K562 (cell line): ENCODE results near the gene CCDC9. TPM values are rescaled to one million over a fixed set of nuclear protein-coding genes. Genes with fewer than 3 reads are reported as not detected.

ENCODE experiments used
- ATF7 ChIP-seq: fragments of 450-650 bp; IDR thresholded peaks from 2 replicates; pipeline ENCODE4 v1.7.1; 2014; ENCODE audit warnings: mild to moderate bottlenecking, moderate library complexity
- CBX3 ChIP-seq, 2 experiments: IDR thresholded peaks; 1 replicate in 1 of 2; 2 replicates in 1 of 2; pipeline ENCODE4 v1.6.1; 2012; ENCODE audit warnings: inconsistent platforms in 2 of 2, low read length in 2 of 2, borderline replicate concordance in 1 of 2, control low read depth in 1 of 2
- CREM ChIP-seq: IDR thresholded peaks from 2 replicates; pipeline ENCODE4 v1.6.1; 2014; ENCODE audit warnings: antibody characterized with exemption, low read depth
- CTCFL ChIP-seq: IDR thresholded peaks from 2 replicates; pipeline ENCODE4 v1.6.1; 2011; ENCODE audit warnings: borderline replicate concordance, low read depth, mild to moderate bottlenecking, moderate library complexity, low read length; ENCODE audit not compliant: insufficient read depth, poor library complexity, severe bottlenecking
- CXXC5 ChIP-seq: fragments of 250-450 bp; sonication (Bioruptor Pico); IDR thresholded peaks from 2 replicates; pipeline ENCODE4 v1.8.0; 2022; ENCODE audit warnings: inconsistent platforms, mild to moderate bottlenecking, moderate library complexity
- ELF1 ChIP-seq: fragments of 200-800 bp; sonication (Bioruptor generic); IDR thresholded peaks from 2 replicates; pipeline ENCODE4 v1.6.1; 2016; ENCODE audit warnings: missing genetic modification characterization, missing compliant biosample characterization
- KDM5B ChIP-seq: fragments of 200-600 bp; sonication (generic); IDR thresholded peaks from 2 replicates; pipeline ENCODE4 v1.6.1; 2012; ENCODE audit warnings: low read depth, mild to moderate bottlenecking, moderate library complexity, low read length, control low read depth, inconsistent platforms; ENCODE audit not compliant: insufficient replicate concordance
- MAZ ChIP-seq, 2 experiments: fragments of 450-650 bp in 1 of 2; sonication (generic) in 1 of 2; formaldehyde crosslinking; IDR thresholded peaks in 1 of 2; conservative IDR thresholded peaks in 1 of 2; 2 replicates each; pipeline versions ENCODE4 v1.4.0 to v1.5.0; 2020; ENCODE audit warnings: mild to moderate bottlenecking in 1 of 2, missing genetic modification reagents in 1 of 2
- MBD1 ChIP-seq: fragments of 250-450 bp; sonication (Bioruptor Pico); IDR thresholded peaks from 2 replicates; pipeline ENCODE4 v1.8.0; 2022; ENCODE audit warnings: inconsistent platforms
- MEIS2 ChIP-seq: fragments of 450-650 bp; IDR thresholded peaks from 2 replicates; pipeline ENCODE4 v1.6.1; 2014; ENCODE audit warnings: mild to moderate bottlenecking; ENCODE audit not compliant: partially characterized antibody
- MTA3 ChIP-seq: fragments of 450-650 bp; formaldehyde crosslinking; IDR thresholded peaks from 2 replicates; pipeline ENCODE4 v1.6.1; 2017; ENCODE audit warnings: mild to moderate bottlenecking, borderline replicate concordance
- MYC ChIP-seq, 2 experiments: fragments of 250-450 bp in 1 of 2; sonication (Bioruptor Pico) in 1 of 2; IDR thresholded peaks; 2 replicates each; pipeline versions ENCODE4 v1.5.1 to v1.6.1; 2012 to 2021; ENCODE audit warnings: low read depth in 2 of 2, borderline replicate concordance in 1 of 2, improper control_type of control experiment in 1 of 2, low read length in 1 of 2, mild to moderate bottlenecking in 1 of 2, moderate library complexity in 1 of 2
- SOX6 ChIP-seq: fragments of 450-650 bp; IDR thresholded peaks from 2 replicates; pipeline ENCODE4 v1.6.1; 2014; ENCODE audit warnings: mild to moderate bottlenecking
- TCF3 ChIP-seq: sonication (generic); formaldehyde crosslinking; IDR thresholded peaks from 2 replicates; pipeline ENCODE4 v1.4.0; 2020; ENCODE audit warnings: mild to moderate bottlenecking, missing genetic modification reagents
- TEAD1 ChIP-seq, 2 experiments: fragments of 450-650 bp in 1 of 2; sonication (generic) in 1 of 2; formaldehyde crosslinking; IDR thresholded peaks; 2 replicates each; pipeline versions ENCODE4 v1.4.0 to v1.8.0; 2020 to 2022; ENCODE audit warnings: mild to moderate bottlenecking in 2 of 2, missing genetic modification reagents in 1 of 2
- VEZF1 ChIP-seq: fragments of 200-800 bp; sonication (Bioruptor generic); IDR thresholded peaks from 2 replicates; pipeline ENCODE4 v1.6.1; 2017; ENCODE audit warnings: missing genetic modification characterization, missing compliant biosample characterization
- ZNF175 ChIP-seq: fragments of 200-800 bp; sonication (Bioruptor generic); IDR thresholded peaks from 2 replicates; pipeline ENCODE4 v1.6.1; 2016; ENCODE audit warnings: low read depth, mild to moderate bottlenecking, missing genetic modification characterization, missing compliant biosample characterization
- ZNF280B ChIP-seq: fragments of 250-450 bp; sonication (Bioruptor Pico); IDR thresholded peaks from 2 replicates; pipeline ENCODE4 v1.5.1; 2021; ENCODE audit warnings: mild to moderate bottlenecking
- ZNF445 ChIP-seq: fragments of 250-450 bp; sonication (Bioruptor Pico); IDR thresholded peaks from 2 replicates; pipeline ENCODE4 v1.4.0; 2020; ENCODE audit warnings: low read depth, mild to moderate bottlenecking, moderate library complexity
- ZNF644 ChIP-seq: fragments of 200-800 bp; sonication (Bioruptor generic); IDR thresholded peaks from 2 replicates; pipeline ENCODE4 v1.6.1; 2016; ENCODE audit warnings: low read depth, missing genetic modification characterization, missing compliant biosample characterization
- polyA plus RNA-seq, 8 experiments: library from polyadenylated mRNA; depleted of rRNA in 4 of 8; stranded (reverse) in 5 of 8; unstranded in 3 of 8; fragments of >200 nt; fragmentation: Nextera tagmentation in 2 of 8; fragmentation: Illumina TruSeq in 1 of 8; extraction: Ambion mirVana in 2 of 8; extraction: Trizol in 1 of 8; gene quantifications; 2 replicates each; pipeline versions ENCODE4 v1.2.1 to v1.2.3, GENCODE V29; 2011 to 2014; ENCODE audit warnings: inconsistent platforms in 1 of 8, missing spikeins in 1 of 8
- total RNA-seq, 7 experiments: library from RNA; depleted of rRNA in 6 of 7; stranded (reverse); fragments of >200 nt in 6 of 7; fragmentation: Illumina TruSeq in 2 of 7; extraction: Trizol in 2 of 7; gene quantifications; 2 replicates each; pipeline versions ENCODE4 v1.2.1 to v1.2.3, GENCODE V29; 2011 to 2021; ENCODE audit warnings: low replicate concordance in 1 of 7

The CCDC9 gene
- total and polyA plus RNA-seq, 9 of the 15 experiments (the other 6 are each of a cell fraction or from before 2014, with no cell fraction given): 0.23 to 38.6 (median 8.4) TPM

- 0 out of 3 replicates have a peak, but pooled peaks of 1 of the 2 experiments have one; percentile 45 for TF ChIP-seq CBX3 (IDR thresholded peaks at IDR 0.05; ENCODE audit: borderline replicate concordance in 1 of 2, low read length in 2 of 2)
- TF ChIP-seq CTCFL: peak; percentile 39
- TF ChIP-seq MTA3: peak; percentile 42; the same call in 1 of the 2 replicates
- 0 out of 2 replicates have a peak, but pooled peaks have one; percentile 30 for TF ChIP-seq MBD1 (CRISPR knock-in tag)
- TF ChIP-seq MEIS2: peak; percentile 23
- TF ChIP-seq ZNF644 (tag): no peak
- no peak for TF ChIP-seq ZNF280B (CRISPR knock-in tag)
- TF ChIP-seq CXXC5 (CRISPR knock-in tag): peak; percentile 69
- TF ChIP-seq ELF1 (tag): 0 out of 2 replicates have a peak, but pooled peaks have one; percentile 46
- TF ChIP-seq SOX6: peak; percentile 35; the same call in 1 of the 2 replicates
- peak in 1 of 2 experiments; percentile 76; a peak in 2 of 4 replicates for TF ChIP-seq TEAD1 (CRISPR knock-in tag; IDR thresholded peaks at IDR 0.05)
- TF ChIP-seq ZNF445: no peak
- TF ChIP-seq VEZF1 (CRISPR knock-in tag): peak; percentile 13; the same call in 1 of the 2 replicates
- no peak for TF ChIP-seq KDM5B
- TF ChIP-seq ZNF175: peak; percentile 54; the same call in 1 of the 2 replicates
- peak; percentile 92 for TF ChIP-seq MYC (IDR thresholded peaks at IDR 0.05; ENCODE audit: low read depth, low read length)
- TF ChIP-seq MYC (CRISPR knock-in tag; IDR thresholded peaks at IDR 0.05; ENCODE audit: borderline replicate concordance, low read depth): no peak
- TF ChIP-seq ATF7: 0 out of 2 replicates have a peak, but pooled peaks have one; percentile 35
- peak in 1 of 2 experiments; percentile 59; a peak in 1 of 4 replicates for TF ChIP-seq MAZ (CRISPR knock-in tag; conservative IDR thresholded peaks at IDR 0.05 in 1 of 2, IDR thresholded peaks at IDR 0.05 in 1 of 2)
- no peak for TF ChIP-seq TCF3
- TF ChIP-seq CREM: peak; percentile 58
These were observed 49.0 kb downstream of the CCDC9 start (continued) for GRCh38 chr19:47305309-47305751.
